ENCODE measurements around the gene EXO1. TPM values are rescaled to one million over a fixed set of nuclear protein-coding genes. Genes with fewer than 3 reads are reported as not detected.

The EXO1 gene
- total and polyA plus RNA-seq, 8 donors: 0.89 to 19.3 (median 1.2) TPM; not detected in 2

GRCh38 chr1:241895013-241895412, 47.0 kb downstream of the EXO1 start:
- no peaks in the 10 kb centered on the region for H3K9me3 ChIP-seq
- no peak for DNase-seq
- no peaks in the 10 kb centered on the region for H3K4me1 ChIP-seq
- intact Hi-C loops (cut with DNase I; ENCODE audit: low total_unique reads): no loop called here
- no peaks in the 10 kb centered on the region for H3K36me3 ChIP-seq
- no peaks in the 10 kb centered on the region for H3K27me3 ChIP-seq
- no peak overlapping the region for H3K4me3 ChIP-seq
- TF ChIP-seq POLR2AphosphoS5 (IDR thresholded peaks at IDR 0.05) (no peak), EP300 (IDR thresholded peaks at IDR 0.05) (no peak), POLR2A (IDR thresholded peaks at IDR 0.05) (no peak), CTCF (IDR thresholded peaks at IDR 0.05) (no peak)
- 69 to 81% (median 77%) methylated on average over 2 of the region's 2 CpGs for WGBS, 5 donors
- no peak overlapping the region for H3K27ac ChIP-seq

- no peaks in the 10 kb centered on the region for H3K36me3 ChIP-seq
- TF ChIP-seq POLR2AphosphoS5 (IDR thresholded peaks at IDR 0.05): no peak
- TF ChIP-seq POLR2A (IDR thresholded peaks at IDR 0.05): no peak
- no peak for TF ChIP-seq CTCF (IDR thresholded peaks at IDR 0.05)
- no peak for TF ChIP-seq EP300 (IDR thresholded peaks at IDR 0.05)
- H3K27ac ChIP-seq: no peak overlapping the region
- H3K4me1 ChIP-seq: no peaks in the 10 kb centered on the region
- H3K9me3 ChIP-seq: no peaks in the 10 kb centered on the region
- DNase-seq: no peak
- intact Hi-C loops (cut with DNase I; ENCODE audit: low total_unique reads): no loop called here
- no peak overlapping the region for H3K4me3 ChIP-seq
- H3K27me3 ChIP-seq: no peaks in the 10 kb centered on the region
These were observed 48.6 kb downstream of the EXO1 start for GRCh38 chr1:241896670-241896962.

GRCh38 chr1:241899210-241899609, 51.2 kb downstream of the EXO1 start:
- intact Hi-C loops (cut with DNase I; ENCODE audit: low total_unique reads): no loop called here
- no peaks in the 10 kb centered on the region for H3K9me3 ChIP-seq

GRCh38 chr1:241900381-241900780, 52.4 kb downstream of the EXO1 start:
- Histone ChIP-seq H3K9me3 (no peaks in the 10 kb centered on the region), H3K4me1 (no peaks in the 10 kb centered on the region), H3K27ac (no peak overlapping the region), H3K27me3 (no peaks in the 10 kb centered on the region), H3K36me3 (no peaks in the 10 kb centered on the region), H3K4me3 (no peak overlapping the region)
- DNase-seq: no peak
- TF ChIP-seq CTCF (IDR thresholded peaks at IDR 0.05) (no peak), EP300 (IDR thresholded peaks at IDR 0.05) (no peak), POLR2A (IDR thresholded peaks at IDR 0.05) (no peak), POLR2AphosphoS5 (IDR thresholded peaks at IDR 0.05) (no peak)
- intact Hi-C loops (cut with DNase I; ENCODE audit: low total_unique reads): no loop called here

More at GRCh38 chr1:241899210-241899609, 51.2 kb downstream of the EXO1 start:
- Histone ChIP-seq H3K36me3 (no peaks in the 10 kb centered on the region), H3K27me3 (no peaks in the 10 kb centered on the region), H3K27ac (no peak overlapping the region), H3K4me1 (no peaks in the 10 kb centered on the region), H3K4me3 (no peak overlapping the region)
- WGBS, 5 donors: 91 to 96% (median 93%) methylated on average over 5 of the region's 5 CpGs
- TF ChIP-seq EP300 (IDR thresholded peaks at IDR 0.05): no peak
- TF ChIP-seq POLR2AphosphoS5 (IDR thresholded peaks at IDR 0.05): no peak
- no peak for TF ChIP-seq CTCF (IDR thresholded peaks at IDR 0.05)
- TF ChIP-seq POLR2A (IDR thresholded peaks at IDR 0.05): no peak
- DNase-seq: no peak
